Aorta (tissue), 5 donors: ENCODE data around the gene CASTOR1. TPM values are rescaled to one million over a fixed set of nuclear protein-coding genes. Genes with fewer than 3 reads are reported as not detected.

Source experiments
- ATAC-seq: fragments of 200-7000 bp; cut with Tn5 transposase; one replicate; pipeline ENCODE4 v1.9.1; 2022; ENCODE audit warnings: moderate library complexity; ENCODE audit not compliant: low FRiP score
- DNase-seq, 2 donors: peaks; one replicate each; pipeline ENCODE4 v3.0.0-alpha.2; 2020
- H3K27ac ChIP-seq, 2 donors: one replicate each; pipeline ENCODE4 v1.5.1; 2013; ENCODE audit warnings: low read length in 2 of 2, mild to moderate bottlenecking in 2 of 2, moderate library complexity in 2 of 2, control low read depth in 1 of 2, inconsistent platforms in 1 of 2, low read depth in 1 of 2
- H3K27me3 ChIP-seq, 2 donors: one replicate each; pipeline ENCODE4 v1.6.1; 2013; ENCODE audit warnings: control low read depth in 1 of 2, low read length in 1 of 2, mild to moderate bottlenecking in 1 of 2, moderate library complexity in 1 of 2; ENCODE audit not compliant: insufficient read depth in 2 of 2, control insufficient read depth in 1 of 2
- H3K36me3 ChIP-seq, 2 donors: one replicate each; pipeline ENCODE4 v1.6.1; 2013; ENCODE audit warnings: control low read depth in 1 of 2, low read length in 1 of 2, mild to moderate bottlenecking in 1 of 2; ENCODE audit not compliant: insufficient read depth in 2 of 2, control insufficient read depth in 1 of 2
- H3K4me1 ChIP-seq, 2 donors: one replicate each; pipeline ENCODE4 v1.6.1; 2013; ENCODE audit warnings: low read length in 2 of 2, control low read depth in 1 of 2, mild to moderate bottlenecking in 1 of 2, moderate library complexity in 1 of 2; ENCODE audit not compliant: insufficient read depth in 2 of 2, control insufficient read depth in 1 of 2
- H3K4me3 ChIP-seq, 2 donors: one replicate each; pipeline ENCODE4 v1.5.1; 2013; ENCODE audit warnings: low read length in 2 of 2, control low read depth in 1 of 2, mild to moderate bottlenecking in 1 of 2
- H3K9me3 ChIP-seq: one replicate; pipeline ENCODE4 v1.6.1; 2013; ENCODE audit warnings: mild to moderate bottlenecking, low read length; ENCODE audit not compliant: control insufficient read depth
- WGBS, 2 donors: extraction: QIAGEN DNeasy Blood & Tissue Kit; methylation state at CpG; one replicate each; pipeline ENCODE4 v1.1.7; 2013; 5-methylcytosine and 5-hydroxymethylcytosine counted together
- intact Hi-C, 2 donors: fragments of 100-400 bp; cut with DNase I; formaldehyde crosslinking; loops; one replicate each; pipeline versions ENCODE4 v1.14.2 to v1.15.0; 2022
- polyA plus RNA-seq, 2 donors: library from polyadenylated mRNA; stranded (reverse); fragments of 200-250 nt; gene quantifications; one replicate each; pipeline ENCODE4 v1.2.3, GENCODE V29; 2013
- total RNA-seq, 2 donors: library from RNA; stranded (reverse); fragmentation: NEBNext Ultra II Directional; extraction: Animal tissue kit (Norgen Biotek cat#: 25700); gene quantifications; one replicate each; pipeline ENCODE4 v1.2.1, GENCODE V29; 2021
- donor health status: healthy with polysubstance abuse.
- donor health status: Bipolar disorder and iron deficiency.
- donor health status: DM: no; HTN: no; CAD: no.
- donor health status: DM: no; HTN: no; CAD: no.
- donor health status: DM: yes; HTN: yes; CAD: no.

CASTOR1 gene
- total and polyA plus RNA-seq, 4 donors = 4.0 to 14.0 (median 13.5) TPM

DNA sequence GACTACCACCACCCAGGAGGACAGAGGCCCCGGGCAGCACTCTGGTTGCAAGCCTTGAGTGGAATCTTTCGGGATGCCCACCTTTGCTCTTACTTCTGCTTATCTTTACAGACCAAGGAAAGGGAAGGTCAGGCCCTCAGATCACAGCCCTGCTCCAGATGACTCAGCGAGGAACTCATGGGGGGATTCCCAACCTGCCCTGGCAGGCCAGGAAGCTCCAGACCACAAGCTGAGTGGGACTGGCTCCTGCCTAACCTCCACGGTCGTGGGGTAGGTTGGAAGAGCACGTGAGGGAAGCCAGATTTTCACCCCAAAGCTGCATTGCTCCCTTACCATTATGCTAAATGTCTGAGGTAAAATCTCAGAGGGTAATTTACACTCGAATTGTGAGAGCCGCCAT, 25.6 kb upstream of the CASTOR1 start:
- intact Hi-C loops = no loop called here
- Histone ChIP-seq H3K4me1 (peaks cover 13 to 17% of the 10 kb centered on the region in 2 donors), H3K36me3 (no peaks in the 10 kb centered on the region), H3K27me3 (no peaks in the 10 kb centered on the region), H3K9me3 (no peaks in the 10 kb centered on the region), H3K4me3 (no peak overlapping the region), H3K27ac (no peak overlapping the region)
- WGBS, 2 donors = 77 to 84% methylated on average over 8 of the region's 8 CpGs
- ATAC-seq (no peak), DNase-seq (peak in 1 of 2 donors; percentile 38)

GRCh38 chr22:30313527-30314363, 24.4 kb upstream of the CASTOR1 start:
- no peak overlapping the region for H3K4me3 ChIP-seq
- peak in 1 of 2 donors; percentile 12 for DNase-seq
- peaks cover 16 to 17% of the 10 kb centered on the region in 2 donors for H3K4me1 ChIP-seq
- H3K36me3 ChIP-seq = no peaks in the 10 kb centered on the region
- no peak for ATAC-seq
- no peak overlapping the region for H3K27ac ChIP-seq
- no peaks in the 10 kb centered on the region for H3K27me3 ChIP-seq
- H3K9me3 ChIP-seq = no peaks in the 10 kb centered on the region
- 78 to 79% methylated on average over 6 to 8 of the region's 8 CpGs for WGBS, 2 donors
- intact Hi-C loops = no loop called here

DNA sequence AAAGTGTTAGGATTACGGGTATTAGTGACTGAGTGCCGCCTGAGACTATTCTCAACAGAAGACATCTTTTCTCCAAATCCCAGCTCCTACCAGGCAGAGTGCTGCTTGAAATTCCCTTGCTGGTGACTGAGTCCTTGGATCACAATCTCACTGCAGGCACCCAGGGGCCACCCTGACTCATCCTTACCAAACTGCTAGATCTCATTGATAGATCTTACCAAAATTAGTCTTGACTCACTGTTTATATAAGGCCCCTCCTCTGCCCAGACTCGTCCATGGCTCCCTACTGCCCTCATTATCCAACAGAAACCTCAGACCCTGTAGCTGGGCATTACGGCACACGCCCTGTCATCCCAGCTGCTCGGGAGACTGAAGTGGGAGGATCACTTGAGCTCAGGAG, 22.7 kb upstream of the CASTOR1 start:
- Histone ChIP-seq H3K27ac (peak overlapping the region in 1 of 2 donors; percentile 23), H3K36me3 (no peaks in the 10 kb centered on the region), H3K27me3 (no peaks in the 10 kb centered on the region), H3K4me3 (no peak overlapping the region), H3K9me3 (no peaks in the 10 kb centered on the region), H3K4me1 (peaks cover 14 to 17% of the 10 kb centered on the region in 2 donors)
- peak in 1 of 2 donors; percentile 42 for DNase-seq
- intact Hi-C loops = no loop called here
- no peak for ATAC-seq
- WGBS, 2 donors = 62 to 67% methylated on average over 6 of the region's 6 CpGs

DNA sequence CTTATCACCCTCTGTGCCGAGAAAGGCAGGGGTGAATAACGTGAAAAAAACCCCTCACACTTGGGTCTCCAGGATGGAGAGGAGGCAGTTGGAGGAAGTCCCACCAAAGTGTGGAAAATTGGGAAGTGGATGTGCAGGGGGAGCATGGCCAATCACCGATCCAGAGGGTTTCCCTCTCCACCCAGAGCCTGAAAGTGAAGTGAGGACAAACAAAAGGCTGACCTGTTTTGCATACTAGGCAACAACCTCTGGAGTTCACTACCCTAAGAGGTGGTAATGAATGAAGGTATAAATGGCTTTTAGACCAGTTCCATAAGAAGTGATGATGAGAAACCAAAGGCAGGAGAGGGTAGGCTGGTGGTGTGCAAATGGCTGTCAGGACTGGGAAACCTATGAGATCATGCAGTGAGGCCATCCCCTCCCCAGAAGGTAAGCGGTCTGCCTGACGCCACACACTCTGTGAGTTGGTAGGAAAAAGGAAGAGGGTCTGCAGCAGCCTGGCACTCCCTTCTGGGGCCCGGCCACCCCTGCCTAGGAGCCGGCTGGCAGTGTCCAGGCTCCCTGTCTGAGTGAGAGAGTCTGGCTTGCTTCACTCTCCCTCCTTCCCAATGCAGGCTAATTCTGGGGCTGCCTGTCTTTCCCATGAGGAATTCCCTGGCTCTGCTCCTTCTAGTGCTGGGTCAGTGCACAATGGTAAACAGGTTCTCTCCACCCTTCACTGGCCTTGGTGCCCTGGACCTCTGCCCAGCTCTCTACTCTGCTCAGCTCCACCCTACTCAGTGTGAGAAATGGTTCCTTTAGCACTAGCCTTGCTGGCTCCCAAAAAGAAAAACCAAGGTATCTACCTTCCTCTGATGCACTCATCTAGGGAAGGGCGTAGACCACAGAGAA, 21.8 kb upstream of the CASTOR1 start:
- peak overlapping the region; percentile 6 to 71 for H3K27ac ChIP-seq
- H3K36me3 ChIP-seq = no peaks in the 10 kb centered on the region
- ATAC-seq (peak; percentile 89), DNase-seq (peak; percentile 86)
- no peaks in the 10 kb centered on the region for H3K27me3 ChIP-seq
- H3K9me3 ChIP-seq = no peaks in the 10 kb centered on the region
- 8 to 12% methylated on average over 8 of the region's 8 CpGs for WGBS, 2 donors
- peaks cover 13 to 18% of the 10 kb centered on the region in 2 donors for H3K4me1 ChIP-seq
- intact Hi-C loops = no loop called here
- H3K4me3 ChIP-seq = no peak overlapping the region

GRCh38 chr22:30309951-30310741, 20.8 kb upstream of the CASTOR1 start:
- peak; percentile 17 for ATAC-seq
- intact Hi-C loops = no loop called here
- Histone ChIP-seq H3K4me1 (peaks cover 12 to 21% of the 10 kb centered on the region in 2 donors), H3K27me3 (no peaks in the 10 kb centered on the region), H3K9me3 (no peaks in the 10 kb centered on the region), H3K27ac (peak overlapping the region; percentile 6 to 71), H3K4me3 (no peak overlapping the region), H3K36me3 (no peaks in the 10 kb centered on the region)
- DNase-seq = peak in 1 of 2 donors; percentile 49
- WGBS, 2 donors = 38 to 46% methylated on average over 7 of the region's 7 CpGs

DNA sequence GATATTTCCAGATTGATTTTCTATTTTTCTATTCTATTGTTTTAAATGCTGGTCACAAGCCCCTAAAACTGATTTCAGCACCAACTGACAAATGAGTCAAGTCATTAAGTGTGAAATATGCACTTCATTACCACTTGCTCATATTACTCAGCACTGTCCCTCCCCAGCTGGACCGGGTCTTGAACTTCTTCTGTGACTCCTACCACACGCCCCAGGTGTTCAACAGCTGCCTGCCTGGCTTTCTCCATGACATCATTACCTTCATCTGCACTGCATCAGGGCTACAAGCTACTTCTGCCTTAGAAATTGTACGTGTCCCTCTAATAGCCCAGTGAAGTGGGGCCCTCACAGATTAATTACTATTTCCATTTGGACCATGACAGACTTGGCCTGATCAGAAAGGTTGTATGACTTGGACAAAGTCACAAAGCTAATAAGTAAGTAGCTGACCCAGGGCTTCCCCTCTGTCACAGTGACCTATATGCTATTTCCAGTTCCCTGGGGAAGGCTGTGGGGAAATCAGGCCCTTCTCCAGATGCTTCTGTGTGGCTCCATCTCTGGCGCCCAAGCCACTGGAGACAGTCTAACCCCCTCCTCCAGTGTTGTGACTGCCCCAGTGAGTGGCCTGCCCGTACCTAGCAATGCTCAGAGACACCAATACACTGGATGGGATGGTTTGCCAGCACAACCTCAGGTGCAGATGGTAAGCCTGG, 19.4 kb upstream of the CASTOR1 start:
- 76 to 77% methylated on average over 5 of the region's 5 CpGs for WGBS, 2 donors
- ATAC-seq (no peak), DNase-seq (peak in 1 of 2 donors; percentile 43)
- H3K4me3 ChIP-seq = no peak overlapping the region
- no peaks in the 10 kb centered on the region for H3K27me3 ChIP-seq
- H3K36me3 ChIP-seq = no peaks in the 10 kb centered on the region
- H3K9me3 ChIP-seq = no peaks in the 10 kb centered on the region
- no peak overlapping the region for H3K27ac ChIP-seq
- intact Hi-C loops = no loop called here
- peaks cover 12 to 24% of the 10 kb centered on the region in 2 donors for H3K4me1 ChIP-seq

- WGBS, 2 donors = 72 to 74% methylated on average over 2 of the region's 2 CpGs
- ATAC-seq = no peak
- Histone ChIP-seq H3K27ac (no peak overlapping the region), H3K27me3 (no peaks in the 10 kb centered on the region), H3K4me3 (no peak overlapping the region), H3K9me3 (no peaks in the 10 kb centered on the region), H3K4me1 (peaks cover 12 to 24% of the 10 kb centered on the region in 2 donors), H3K36me3 (no peaks in the 10 kb centered on the region)
- intact Hi-C loops = no loop called here
- peak in 1 of 2 donors; percentile 18 for DNase-seq
Measured at GRCh38 chr22:30308093-30308492, 18.8 kb upstream of the CASTOR1 start.
